BLaER1 treated with 17β-estradiol and CSF1 and Interleukin-3, amounts not matched to agents 10 nM and 100 nM (cell line): ENCODE data around the gene HAGHL.
A peak's percentile ranks its signal among the peaks of the same experiment; 100 is the strongest.

Source experiments
- H3K27ac ChIP-seq, 11 experiments: shearing (Covaris generic); formaldehyde crosslinking; 2 replicates each; pipeline ENCODE4 v1.8.1; 2022
- H3K27me3 ChIP-seq, 11 experiments: shearing (Covaris generic); formaldehyde crosslinking; 2 replicates each; pipeline ENCODE4 v1.8.1; 2022
- H3K36me3 ChIP-seq, 11 experiments: shearing (Covaris generic); formaldehyde crosslinking; 2 replicates each; pipeline ENCODE4 v1.8.1; 2022
- H3K4me1 ChIP-seq, 10 experiments: shearing (Covaris generic); formaldehyde crosslinking; 2 replicates each; pipeline ENCODE4 v1.8.1; 2022
- H3K4me2 ChIP-seq, 11 experiments: shearing (Covaris generic); formaldehyde crosslinking; 2 replicates each; pipeline ENCODE4 v1.8.1; 2022
- H3K4me3 ChIP-seq, 10 experiments: shearing (Covaris generic); formaldehyde crosslinking; 2 replicates each; pipeline ENCODE4 v1.8.1; 2022
- H3K9ac ChIP-seq, 11 experiments: shearing (Covaris generic); formaldehyde crosslinking; 2 replicates each; pipeline ENCODE4 v1.8.1; 2022
- H3K9me3 ChIP-seq, 11 experiments: shearing (Covaris generic); formaldehyde crosslinking; replicated peaks in 1 of 11; 2 replicates each; pipeline ENCODE4 v1.8.1; 2022
- H4K20me1 ChIP-seq, 11 experiments: shearing (Covaris generic); formaldehyde crosslinking; 2 replicates each; pipeline ENCODE4 v1.8.1; 2022
- Cebpa-rat ChIP-seq, 11 experiments: shearing (Covaris generic); IDR thresholded peaks; 2 replicates each; pipeline ENCODE4 v1.8.1; 2022

Gene HAGHL

DNA sequence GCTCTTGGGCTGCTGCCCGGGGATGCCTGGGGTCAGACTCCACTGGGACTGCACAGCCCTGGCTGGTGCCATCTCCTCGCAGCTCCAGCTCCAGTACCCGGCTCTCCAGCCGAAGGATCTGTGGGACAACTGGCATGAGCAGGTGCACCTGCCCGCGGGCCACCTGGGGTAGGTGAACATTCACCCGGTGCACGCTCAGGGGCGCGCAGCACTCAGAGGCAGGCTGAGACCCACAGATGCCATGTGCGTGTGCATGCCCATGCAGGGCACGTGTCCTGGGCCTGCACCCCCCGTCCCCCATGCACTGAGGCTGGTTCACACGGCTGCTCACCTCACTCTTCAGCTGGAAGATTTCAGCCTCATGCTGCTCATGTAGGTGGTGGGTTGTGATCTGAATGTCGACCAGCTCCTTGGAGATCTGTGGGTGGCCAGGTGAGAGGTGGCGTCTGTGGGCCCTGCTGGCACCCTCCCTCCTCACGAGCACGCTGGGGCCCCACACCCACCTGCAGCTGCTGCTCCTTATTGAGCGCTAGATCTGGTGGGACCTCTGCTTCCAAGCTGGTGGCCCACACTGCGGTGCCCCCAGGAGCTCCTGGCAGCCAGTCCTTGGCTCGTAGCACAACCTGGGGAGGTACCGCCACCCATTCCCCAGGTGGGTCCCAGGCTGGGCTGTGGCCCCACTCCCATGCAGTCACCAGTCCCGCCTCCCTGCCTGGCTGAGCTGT, 1.3 kb upstream of the HAGHL start:
- no peak for TF ChIP-seq Cebpa-rat (IDR thresholded peaks at IDR 0.05)
- Histone ChIP-seq H3K9ac (peak overlapping the region in 1 of 11 experiments; percentile 48; a peak in 4 of 22 replicates), H3K27me3 (peaks cover 0 to 42% (median 0%) of the 10 kb centered on the region in 11 experiments; a peak in 7 of 22 replicates), H3K4me3 (peak overlapping the region in 1 of 10 experiments; percentile 74; a peak in 1 of 20 replicates), H3K36me3 (peaks cover 8 to 17% (median 13%) of the 10 kb centered on the region in 11 experiments; a peak in 17 of 22 replicates), H4K20me1 (peaks cover 44 to 78% (median 71%) of the 10 kb centered on the region in 11 experiments; a peak in 21 of 22 replicates), H3K4me1 (peaks cover 30 to 79% (median 75%) of the 10 kb centered on the region in 10 experiments), H3K27ac (no peak overlapping the region), H3K4me2 (peak overlapping the region; percentile 93 to 100 (median 100); a peak in 19 of 22 replicates), H3K9me3 (no peaks in the 10 kb centered on the region)

DNA sequence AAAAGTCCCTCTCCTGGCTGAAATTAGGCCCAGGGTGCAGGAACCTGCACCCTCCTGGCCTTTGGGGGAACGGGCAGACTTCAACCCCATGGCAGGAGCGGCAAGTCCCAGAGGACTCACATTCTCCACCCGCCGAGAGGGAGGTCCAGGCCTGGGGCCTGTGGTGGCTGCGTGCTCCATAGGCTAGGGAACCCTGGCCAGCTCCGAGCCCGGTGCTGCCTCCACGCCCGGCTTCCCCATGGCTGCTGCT, 793 bp upstream of the HAGHL start:
- Histone ChIP-seq H4K20me1 (peaks cover 44 to 82% (median 76%) of the 10 kb centered on the region in 11 experiments; a peak in 21 of 22 replicates), H3K9me3 (no peaks in the 10 kb centered on the region), H3K9ac (peak overlapping the region in 3 of 11 experiments; percentile 7 to 50 (median 48); a peak in 5 of 22 replicates), H3K36me3 (peaks cover 10 to 22% (median 18%) of the 10 kb centered on the region in 11 experiments; a peak in 19 of 22 replicates), H3K4me1 (peaks cover 29 to 79% (median 75%) of the 10 kb centered on the region in 10 experiments), H3K4me2 (peak overlapping the region; percentile 93 to 100 (median 100)), H3K27me3 (peaks cover 0 to 42% (median 0%) of the 10 kb centered on the region in 11 experiments; a peak in 7 of 22 replicates), H3K27ac (no peak overlapping the region), H3K4me3 (peak overlapping the region in 6 of 10 experiments; percentile 70 to 75 (median 73); a peak in 5 of 20 replicates)
- TF ChIP-seq Cebpa-rat (IDR thresholded peaks at IDR 0.05): no peak

DNA sequence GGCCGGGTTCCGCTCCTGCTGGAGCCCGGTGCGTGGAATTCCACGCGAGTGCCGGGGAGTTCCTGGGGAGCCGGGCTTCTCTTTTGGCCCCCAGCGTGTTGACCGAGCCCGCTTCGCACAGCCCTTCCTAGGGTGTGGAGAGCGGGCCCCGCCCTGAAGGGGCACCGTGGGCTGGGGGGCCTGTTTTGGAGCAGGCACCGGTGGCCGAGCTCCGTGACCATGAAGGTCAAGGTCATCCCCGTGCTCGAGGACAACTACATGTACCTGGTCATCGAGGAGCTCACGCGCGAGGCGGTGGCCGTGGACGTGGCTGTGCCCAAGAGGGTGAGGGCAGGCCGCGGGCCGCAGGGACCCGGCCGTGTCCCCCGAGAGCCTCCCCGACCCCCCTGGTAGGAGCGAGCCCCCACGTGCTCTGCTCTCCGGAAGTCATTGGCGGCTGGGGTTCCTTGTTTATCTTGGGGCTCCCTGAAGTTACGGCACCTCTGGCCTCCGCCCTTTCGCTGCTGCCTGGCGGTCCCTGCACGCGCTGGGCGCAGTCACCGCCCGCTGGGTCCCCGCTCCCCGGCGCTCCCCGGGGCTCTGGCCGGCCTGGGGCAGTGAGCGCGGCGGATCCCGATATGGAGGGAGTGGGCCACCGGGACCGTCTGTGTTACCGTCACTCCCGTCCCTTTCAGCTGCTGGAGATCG, 528 bp downstream of the HAGHL start:
- Histone ChIP-seq H4K20me1 (peaks cover 36 to 81% (median 69%) of the 10 kb centered on the region in 11 experiments; a peak in 21 of 22 replicates), H3K9ac (peak overlapping the region; percentile 73 to 84 (median 82)), H3K27ac (peak overlapping the region; percentile 58 to 83 (median 74); a peak in 21 of 22 replicates), H3K4me2 (peak overlapping the region; percentile 96 to 100 (median 100)), H3K27me3 (peaks cover 0 to 42% (median 0%) of the 10 kb centered on the region in 11 experiments; a peak in 7 of 22 replicates), H3K4me3 (peak overlapping the region; percentile 67 to 78 (median 73)), H3K9me3 (no peaks in the 10 kb centered on the region), H3K4me1 (peaks cover 20 to 80% (median 74%) of the 10 kb centered on the region in 10 experiments), H3K36me3 (peaks cover 22 to 35% (median 30%) of the 10 kb centered on the region in 11 experiments; a peak in 21 of 22 replicates)
- no peak for TF ChIP-seq Cebpa-rat (IDR thresholded peaks at IDR 0.05)

DNA sequence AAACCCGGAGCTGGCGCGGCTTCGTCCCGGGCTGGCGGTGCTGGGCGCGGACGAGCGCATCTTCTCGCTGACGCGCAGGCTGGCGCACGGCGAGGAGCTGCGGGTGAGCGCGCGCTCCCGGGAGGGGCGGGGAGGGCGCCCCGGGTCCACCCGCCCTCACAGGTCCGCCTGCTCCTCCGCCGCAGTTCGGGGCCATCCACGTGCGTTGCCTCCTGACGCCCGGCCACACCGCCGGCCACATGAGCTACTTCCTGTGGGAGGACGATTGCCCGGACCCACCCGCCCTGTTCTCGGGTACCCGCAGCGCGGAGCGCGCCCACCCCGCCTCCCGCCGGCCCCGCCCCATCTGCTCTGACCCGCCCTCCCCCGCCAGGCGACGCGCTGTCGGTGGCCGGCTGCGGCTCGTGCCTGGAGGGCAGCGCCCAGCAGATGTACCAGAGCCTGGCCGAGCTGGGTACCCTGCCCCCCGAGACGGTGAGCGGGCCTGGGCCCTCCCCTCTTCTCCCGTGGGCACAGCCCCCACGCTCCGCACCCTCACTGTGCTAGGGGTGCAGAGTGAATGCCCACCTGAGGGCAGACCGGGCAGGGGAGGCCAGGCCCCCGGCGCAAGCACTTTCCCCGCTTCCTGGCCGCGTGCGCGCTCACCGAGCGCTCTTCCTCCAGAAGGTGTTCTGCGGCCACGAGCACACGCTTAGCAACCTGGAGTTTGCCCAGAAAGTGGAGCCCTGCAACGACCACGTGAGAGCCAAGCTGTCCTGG, 1.4 kb downstream of the HAGHL start:
- Histone ChIP-seq H3K27me3 (peaks cover 0 to 34% (median 0%) of the 10 kb centered on the region in 11 experiments; a peak in 7 of 22 replicates), H3K27ac (peak overlapping the region in 3 of 11 experiments; percentile 77 to 83 (median 80); a peak in 6 of 22 replicates), H3K4me1 (peaks cover 11 to 80% (median 67%) of the 10 kb centered on the region in 10 experiments; a peak in 19 of 20 replicates), H4K20me1 (peaks cover 28 to 80% (median 66%) of the 10 kb centered on the region in 11 experiments; a peak in 21 of 22 replicates), H3K4me3 (peak overlapping the region; percentile 67 to 78 (median 73); a peak in 19 of 20 replicates), H3K9ac (peak overlapping the region in 10 of 11 experiments; percentile 42 to 84 (median 80); a peak in 15 of 22 replicates), H3K4me2 (peak overlapping the region; percentile 96 to 100 (median 100)), H3K36me3 (peaks cover 31 to 44% (median 39%) of the 10 kb centered on the region in 11 experiments), H3K9me3 (no peaks in the 10 kb centered on the region)
- TF ChIP-seq Cebpa-rat (IDR thresholded peaks at IDR 0.05): no peak

DNA sequence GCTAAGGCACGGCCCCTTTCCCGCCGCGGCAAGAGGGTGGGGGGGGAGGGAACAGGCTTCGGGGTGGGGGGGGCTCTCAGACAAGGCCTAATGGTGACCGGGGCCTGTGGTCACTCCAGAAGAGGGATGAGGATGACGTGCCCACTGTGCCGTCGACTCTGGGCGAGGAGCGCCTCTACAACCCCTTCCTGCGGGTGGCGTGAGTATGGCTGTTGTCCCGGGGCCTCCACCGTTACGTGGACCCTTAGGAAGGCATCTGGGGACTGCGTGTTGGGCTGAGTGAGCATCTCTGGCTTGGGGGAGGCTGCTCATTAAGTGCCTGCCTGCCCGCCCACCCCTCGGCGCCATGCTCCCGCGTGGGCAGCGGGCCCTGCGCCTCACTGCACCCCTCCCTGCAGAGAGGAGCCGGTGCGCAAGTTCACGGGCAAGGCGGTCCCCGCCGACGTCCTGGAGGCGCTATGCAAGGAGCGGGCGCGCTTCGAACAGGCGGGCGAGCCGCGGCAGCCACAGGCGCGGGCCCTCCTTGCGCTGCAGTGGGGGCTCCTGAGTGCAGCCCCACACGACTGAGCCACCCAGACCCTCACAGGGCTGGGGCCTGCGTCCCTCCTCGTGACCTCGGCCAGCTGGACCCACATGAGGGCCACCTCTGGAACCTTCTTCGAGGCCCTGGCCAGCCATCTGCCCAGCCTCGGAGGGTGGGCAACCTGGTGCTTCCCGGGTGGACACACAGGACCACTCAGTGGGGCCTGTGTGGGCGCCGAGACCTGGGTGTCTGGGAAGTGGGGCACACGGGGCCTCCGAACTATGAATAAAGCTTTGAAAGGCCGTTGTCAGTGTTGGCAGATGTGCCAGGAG, 2.2 kb downstream of the HAGHL start:
- Histone ChIP-seq H3K36me3 (peaks cover 39 to 52% (median 47%) of the 10 kb centered on the region in 11 experiments), H4K20me1 (peaks cover 20 to 80% (median 66%) of the 10 kb centered on the region in 11 experiments; a peak in 21 of 22 replicates), H3K4me3 (peak overlapping the region in 4 of 10 experiments; percentile 74 to 78 (median 74); a peak in 7 of 20 replicates), H3K4me2 (peak overlapping the region; percentile 96 to 100 (median 100); a peak in 21 of 22 replicates), H3K4me1 (peaks cover 8 to 80% (median 63%) of the 10 kb centered on the region in 10 experiments; a peak in 18 of 20 replicates), H3K27ac (no peak overlapping the region), H3K9me3 (no peaks in the 10 kb centered on the region), H3K27me3 (peaks cover 0 to 26% (median 0%) of the 10 kb centered on the region in 11 experiments; a peak in 7 of 22 replicates), H3K9ac (no peak overlapping the region)
- TF ChIP-seq Cebpa-rat (IDR thresholded peaks at IDR 0.05): no peak

DNA sequence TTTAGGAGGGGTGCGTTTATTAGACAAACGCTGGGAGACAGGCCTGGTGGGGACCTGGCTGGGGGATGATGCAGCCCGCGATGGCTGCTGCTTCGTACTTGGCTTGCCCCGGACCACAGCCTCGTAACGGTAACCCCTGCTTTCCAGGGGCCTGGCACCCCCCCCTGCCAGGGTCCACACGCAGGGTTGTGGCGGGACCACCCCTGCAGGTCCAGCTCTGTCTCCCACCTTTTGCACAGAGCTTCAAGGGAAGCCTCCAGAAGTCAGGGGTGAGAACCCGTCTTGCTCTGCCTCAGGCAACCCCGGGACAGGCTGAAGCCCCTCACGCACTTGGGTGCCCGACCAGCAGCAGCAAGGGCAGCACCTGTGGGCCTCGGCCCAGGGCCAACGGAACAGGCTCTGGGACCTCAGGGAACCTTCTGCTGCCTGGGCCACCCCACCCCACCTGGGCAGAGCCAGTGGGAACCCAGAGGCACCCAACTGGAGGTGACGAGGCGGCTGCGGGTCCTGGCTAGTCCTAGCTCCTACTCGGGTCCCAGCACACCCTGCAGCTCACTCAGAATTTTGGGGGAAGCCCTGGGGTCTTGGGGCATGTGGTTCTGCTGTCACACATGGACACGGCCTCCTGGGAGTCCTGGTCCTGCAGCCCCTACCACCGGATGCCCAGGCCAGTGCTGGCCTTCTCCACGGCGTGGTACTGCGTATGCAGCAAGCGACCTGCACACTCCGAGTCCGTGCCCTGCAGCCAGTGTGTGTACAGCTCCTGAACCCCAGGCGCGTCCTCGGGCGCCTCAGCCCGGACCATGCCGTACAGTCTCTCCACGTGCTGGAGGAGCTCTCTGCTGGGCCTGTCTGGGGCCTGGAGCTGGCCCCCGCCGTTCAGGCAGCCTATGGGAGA, 3.1 kb downstream of the HAGHL start:
- Histone ChIP-seq H3K36me3 (peaks cover 48 to 61% (median 56%) of the 10 kb centered on the region in 11 experiments), H3K27me3 (peaks cover 0 to 17% (median 0%) of the 10 kb centered on the region in 11 experiments; a peak in 7 of 22 replicates), H3K9me3 (no peaks in the 10 kb centered on the region), H3K27ac (no peak overlapping the region), H3K4me1 (peaks cover 8 to 80% (median 62%) of the 10 kb centered on the region in 10 experiments; a peak in 18 of 20 replicates), H4K20me1 (peaks cover 13 to 80% (median 64%) of the 10 kb centered on the region in 11 experiments; a peak in 21 of 22 replicates), H3K4me2 (0 out of 22 replicates have a peak overlapping the region, but pooled peaks of 1 of the 11 experiments have one; percentile 13), H3K9ac (no peak overlapping the region), H3K4me3 (no peak overlapping the region)
- no peak for TF ChIP-seq Cebpa-rat (IDR thresholded peaks at IDR 0.05)
